Measurements from ENCODE around the gene COG8.
"Not testable (repeated sequence)": the region's sequence is repeated elsewhere in the genome, so short reads cannot be mapped to it uniquely, and the experiment has no call there.

The COG8 gene

GRCh38 chr16:69318177-69318910, 21.0 kb downstream of the COG8 start:
- DNase-seq = no peak

DNA sequence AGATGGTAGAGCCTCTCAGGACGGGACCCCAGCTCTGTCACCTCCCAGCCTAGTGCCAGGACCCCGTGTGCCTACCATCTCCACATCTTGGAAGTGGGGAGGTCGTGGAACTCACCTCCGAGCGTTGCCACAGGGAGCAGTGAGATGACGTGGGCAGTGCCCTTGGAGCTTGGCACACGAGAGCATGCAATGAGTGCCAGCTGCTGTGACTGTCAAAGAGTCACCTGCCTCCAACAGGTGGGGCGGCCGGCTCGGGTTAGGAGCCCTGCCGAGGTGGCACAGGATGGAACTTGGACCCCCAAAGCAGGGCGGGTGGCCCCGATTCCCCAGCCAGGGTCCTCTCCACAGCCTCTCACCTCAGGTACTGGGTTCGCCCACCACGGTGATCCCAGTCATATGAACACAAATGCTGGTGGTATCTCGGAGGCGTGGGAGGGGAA, 22.7 kb downstream of the COG8 start:
- DNase-seq = no peak

DNA sequence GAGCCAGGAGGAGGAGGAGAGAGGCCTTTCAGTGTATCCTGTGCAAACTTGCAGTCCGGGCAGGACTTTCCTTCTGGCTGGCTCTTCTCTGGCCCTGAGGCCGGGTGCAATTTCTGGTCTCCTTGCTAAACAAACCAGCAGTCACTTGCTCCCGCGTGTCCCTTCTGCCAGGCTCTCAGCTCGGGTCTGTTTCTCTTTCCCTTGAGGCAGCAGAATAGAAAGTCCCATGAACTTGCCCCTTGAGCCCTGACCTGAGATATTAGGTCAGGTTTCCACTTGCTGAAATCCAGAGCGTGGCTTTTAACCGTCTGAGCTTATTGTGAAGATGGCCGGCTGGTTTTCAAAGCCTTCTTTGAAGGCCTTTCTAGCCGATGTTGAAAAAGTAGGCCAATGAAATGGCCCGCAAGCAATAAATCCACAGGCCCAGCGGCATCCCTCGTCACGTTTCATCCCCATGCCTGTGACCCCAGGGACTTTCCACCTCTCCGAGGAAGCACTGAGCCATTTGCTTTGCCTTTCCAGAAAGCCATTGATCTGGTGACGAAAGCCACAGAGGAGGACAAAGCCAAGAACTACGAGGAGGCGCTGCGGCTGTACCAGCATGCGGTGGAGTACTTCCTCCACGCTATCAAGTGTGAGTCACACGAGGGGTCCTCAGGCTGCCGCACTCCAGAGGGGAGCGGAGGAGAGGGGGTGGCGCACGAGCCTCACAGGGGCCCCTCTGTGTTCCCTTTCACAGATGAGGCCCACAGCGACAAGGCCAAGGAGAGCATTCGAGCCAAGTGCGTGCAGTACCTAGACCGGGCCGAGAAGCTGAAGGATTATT, 23.7 kb downstream of the COG8 start:
- no peak for DNase-seq

- no peak for DNase-seq
These were observed 24.8 kb downstream of the COG8 start for GRCh38 chr16:69314534-69314933.

GRCh38 chr16:69313469-69313868, 25.9 kb downstream of the COG8 start:
- no peak for DNase-seq

DNA sequence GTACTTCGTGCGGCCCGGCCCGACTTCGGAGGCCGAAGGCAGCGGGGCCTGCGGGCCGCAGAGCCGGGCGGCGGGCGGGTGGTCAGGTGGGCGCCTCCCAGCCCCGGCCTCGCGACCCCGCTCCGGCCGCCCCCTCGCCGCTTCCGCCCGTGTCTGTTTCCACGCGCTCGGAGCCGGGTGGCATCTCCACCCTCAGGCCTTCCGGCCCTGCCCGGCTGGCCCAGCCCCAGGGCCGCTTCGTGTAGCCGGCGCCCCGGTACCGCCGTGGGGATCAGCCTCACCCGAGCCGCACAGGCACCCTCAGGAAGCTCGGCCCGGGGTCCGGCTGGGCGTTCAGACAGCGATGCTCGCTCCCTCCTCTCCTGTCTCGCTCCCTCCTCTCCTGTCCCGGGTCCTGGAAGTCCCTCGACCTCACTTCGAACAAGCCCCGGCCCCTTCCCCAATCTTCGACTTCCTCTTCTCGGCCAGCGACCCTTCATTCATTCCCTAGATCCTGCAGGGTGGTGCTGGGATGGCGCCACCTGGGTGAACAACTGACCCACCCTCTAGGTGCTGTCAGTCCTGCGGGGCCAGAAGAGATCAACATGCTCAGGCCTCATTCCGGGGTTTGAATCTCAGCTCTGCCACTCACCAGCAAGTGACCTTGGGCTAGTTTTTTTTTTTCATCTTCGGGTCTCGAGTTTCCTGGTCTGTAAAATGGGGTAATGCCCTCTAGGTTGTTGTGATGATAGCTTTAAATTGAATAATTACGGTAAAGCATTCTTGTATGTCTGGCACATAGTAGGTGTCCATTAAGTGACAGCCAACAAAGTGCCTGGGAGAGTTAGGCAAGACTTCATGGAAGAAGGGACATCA, 27.6 kb downstream of the COG8 start:
- no peak for DNase-seq

- peak; percentile 83 for DNase-seq
These were observed 28.5 kb downstream of the COG8 start, which contains the start of gene VPS4A for GRCh38 chr16:69310653-69311532. VPS4A (plus strand) TSS chr16:69311350; CDS start chr16:69311512, 162 bp downstream.

DNA sequence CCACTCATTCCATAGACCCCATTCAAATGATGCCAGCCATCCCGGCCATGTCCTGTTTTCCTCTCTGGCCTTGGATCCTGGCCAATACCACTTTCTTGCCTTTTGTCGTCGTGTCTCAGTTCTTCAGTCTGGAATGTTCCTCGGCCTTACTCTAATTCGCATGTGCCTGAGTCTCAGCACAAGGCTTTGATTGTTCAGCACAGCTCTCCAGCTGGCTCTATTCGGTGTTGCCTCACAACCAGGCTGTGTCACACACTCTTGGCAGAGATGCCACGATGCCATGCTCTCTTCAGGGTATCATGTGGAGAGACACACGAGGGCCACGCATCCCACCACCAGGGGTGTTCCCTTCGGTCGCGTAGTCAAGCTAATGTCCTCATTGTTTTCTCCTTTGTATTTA, 30.0 kb downstream of the COG8 start:
- no peak for DNase-seq

- no peak for DNase-seq
These were observed 31.5 kb downstream of the COG8 start for GRCh38 chr16:69307856-69308255.

- no peak for DNase-seq
These were observed 32.3 kb downstream of the COG8 start for GRCh38 chr16:69307091-69307490.

DNA sequence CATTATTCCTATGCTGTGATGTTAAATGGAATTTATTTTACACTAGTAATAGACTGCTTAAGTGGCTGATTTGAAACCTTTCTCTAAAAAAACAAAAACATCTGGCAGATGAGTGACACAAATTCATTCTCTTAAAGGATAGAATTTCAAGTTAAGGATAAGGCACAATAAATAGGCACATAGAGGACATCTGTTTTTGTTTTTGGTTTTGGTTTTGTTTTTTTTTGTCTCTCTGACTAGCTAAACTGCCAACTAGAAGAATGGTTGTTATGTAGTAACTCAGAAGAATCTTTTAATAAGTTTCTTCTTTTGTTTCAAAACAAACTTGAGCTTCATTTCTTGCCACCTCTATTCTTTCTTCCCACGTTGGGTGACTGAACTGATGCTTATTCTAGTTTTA, 33.3 kb downstream of the COG8 start:
- no peak for DNase-seq

GRCh38 chr16:69302301-69302700, 37.1 kb downstream of the COG8 start:
- no peak for DNase-seq

DNA sequence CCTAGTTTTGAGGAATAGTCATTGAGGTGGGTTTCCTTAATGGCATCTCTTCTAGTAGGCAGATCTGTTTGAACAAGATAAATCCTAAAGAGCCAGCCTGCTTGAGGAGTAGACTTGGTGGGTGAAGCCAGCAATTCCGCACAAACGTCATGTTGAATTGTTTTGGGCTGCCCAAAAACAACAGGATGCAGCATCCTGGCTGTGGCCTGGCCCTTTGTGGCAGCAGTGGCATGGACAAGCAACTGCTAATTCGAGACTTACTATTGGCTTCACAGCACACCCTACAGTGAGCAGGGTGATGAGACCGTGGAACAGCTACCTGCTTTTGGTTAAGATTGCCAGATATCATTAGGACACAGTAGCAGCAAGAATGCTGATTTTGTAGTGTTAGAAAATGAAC, 37.5 kb downstream of the COG8 start:
- DNase-seq = no peak

DNA sequence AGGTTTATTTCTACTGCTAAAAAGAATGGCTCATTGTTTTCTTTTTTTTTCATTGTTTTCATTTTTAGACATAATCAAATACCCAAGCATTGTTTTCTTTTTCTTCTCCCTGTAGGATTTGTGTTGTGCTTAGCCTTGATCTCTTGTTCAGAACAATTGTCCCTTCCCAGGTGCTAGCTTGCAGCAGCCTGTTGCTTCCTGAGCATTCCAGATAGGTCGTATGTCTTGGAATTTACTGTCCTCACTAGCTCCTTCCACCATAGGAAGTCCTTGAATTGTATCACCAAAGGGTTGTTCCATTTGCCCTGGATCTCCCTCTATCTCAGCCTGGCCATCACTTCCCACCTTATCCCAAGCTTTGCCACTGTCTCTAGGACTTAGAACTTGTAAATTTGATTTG, 38.2 kb downstream of the COG8 start:
- DNase-seq = no peak

- no peak for DNase-seq
These were observed 41.1 kb downstream of the COG8 start for GRCh38 chr16:69298261-69298660.

DNA sequence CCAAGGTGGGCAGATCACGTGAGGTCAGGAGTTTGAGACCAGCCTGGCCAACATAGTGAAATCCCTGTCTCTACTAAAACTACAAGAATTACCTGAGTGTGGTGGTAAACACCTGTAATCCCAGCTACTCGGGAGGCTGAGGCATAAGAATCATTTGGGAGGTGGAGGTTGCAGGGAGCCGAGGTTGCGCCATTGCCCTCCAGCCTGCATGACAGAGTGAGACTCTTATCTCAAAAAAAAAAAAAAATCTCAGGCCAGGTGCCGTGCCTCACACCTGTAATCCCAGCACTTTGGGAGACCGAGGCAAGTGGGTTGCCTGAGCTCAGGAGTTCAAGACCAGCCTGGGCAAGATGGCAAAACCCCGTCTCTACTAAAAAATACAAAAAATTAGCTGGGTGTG, 42.6 kb downstream of the COG8 start:
- DNase-seq = not testable (repeated sequence)

- DNase-seq = no peak
These were observed 45.3 kb downstream of the COG8 start for GRCh38 chr16:69294051-69294450.

GRCh38 chr16:69293401-69293800, 46.0 kb downstream of the COG8 start:
- no peak for DNase-seq

- not testable (repeated sequence) for DNase-seq
These were observed 47.7 kb downstream of the COG8 start for GRCh38 chr16:69291657-69292056.

DNA sequence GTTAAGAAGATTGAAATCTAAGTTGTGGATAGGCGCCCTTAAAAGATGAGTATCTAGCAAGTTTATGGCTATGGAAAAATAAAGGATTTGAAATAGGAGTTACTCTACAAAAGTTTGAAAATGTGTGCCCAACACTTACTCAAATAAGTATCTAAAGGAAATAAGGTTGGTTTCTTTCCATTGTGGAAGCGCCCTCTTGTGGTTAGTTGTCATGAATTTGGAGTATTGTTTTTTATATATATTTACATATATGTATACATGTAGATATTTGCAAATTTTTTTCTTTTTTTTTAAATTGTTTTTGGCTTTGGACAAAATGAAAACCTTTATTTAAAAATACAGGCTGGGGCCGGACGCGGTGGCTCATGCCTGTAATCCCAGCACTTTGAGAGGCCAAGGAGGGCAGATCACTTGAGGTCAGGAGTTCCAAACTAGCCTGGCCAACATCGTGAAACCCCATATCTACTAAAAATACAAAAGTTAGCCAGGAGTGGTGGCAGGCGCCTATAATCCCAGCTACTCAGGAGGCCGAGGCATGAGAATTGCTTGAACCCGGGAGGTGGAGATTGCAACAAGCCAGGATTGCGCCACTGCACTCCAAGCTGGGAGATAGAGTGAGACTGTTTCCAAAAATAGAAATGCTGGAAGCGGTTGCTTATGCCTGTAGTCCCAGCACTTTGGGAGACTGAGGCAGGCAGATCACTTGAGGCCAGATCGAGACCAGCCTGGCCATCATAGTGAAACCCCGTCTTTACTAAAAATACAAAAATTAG, 52.2 kb downstream of the COG8 start:
- DNase-seq = peak; percentile 53

- DNase-seq = no peak
These were observed 54.1 kb downstream of the COG8 start for GRCh38 chr16:69285240-69285639.
